ENCODE measurements around the gene LRP8.

DNA sequence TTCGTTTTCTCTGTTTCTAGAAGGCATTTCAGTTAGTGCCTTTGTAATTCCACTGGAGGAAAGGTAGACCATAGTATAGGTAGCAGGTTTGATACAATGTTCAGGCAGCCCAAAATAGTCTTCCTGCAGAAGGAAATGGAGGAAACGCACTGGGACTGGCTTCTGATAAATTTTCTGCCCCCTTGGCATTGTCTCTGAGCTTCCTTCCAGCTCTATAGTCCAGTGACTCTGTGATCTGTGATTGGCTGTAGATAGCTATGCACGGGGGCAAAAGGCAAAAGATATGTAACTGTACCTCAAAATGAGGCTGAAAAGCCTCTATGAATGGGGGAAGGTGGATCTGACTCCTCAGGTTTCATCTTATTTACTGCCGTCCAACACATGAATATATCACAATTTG lies 83.7 kb downstream of the LRP8 start:
- no peak for TF ChIP-seq POLR2A (IDR thresholded peaks at IDR 0.05)
- TF ChIP-seq, protein P1, sequence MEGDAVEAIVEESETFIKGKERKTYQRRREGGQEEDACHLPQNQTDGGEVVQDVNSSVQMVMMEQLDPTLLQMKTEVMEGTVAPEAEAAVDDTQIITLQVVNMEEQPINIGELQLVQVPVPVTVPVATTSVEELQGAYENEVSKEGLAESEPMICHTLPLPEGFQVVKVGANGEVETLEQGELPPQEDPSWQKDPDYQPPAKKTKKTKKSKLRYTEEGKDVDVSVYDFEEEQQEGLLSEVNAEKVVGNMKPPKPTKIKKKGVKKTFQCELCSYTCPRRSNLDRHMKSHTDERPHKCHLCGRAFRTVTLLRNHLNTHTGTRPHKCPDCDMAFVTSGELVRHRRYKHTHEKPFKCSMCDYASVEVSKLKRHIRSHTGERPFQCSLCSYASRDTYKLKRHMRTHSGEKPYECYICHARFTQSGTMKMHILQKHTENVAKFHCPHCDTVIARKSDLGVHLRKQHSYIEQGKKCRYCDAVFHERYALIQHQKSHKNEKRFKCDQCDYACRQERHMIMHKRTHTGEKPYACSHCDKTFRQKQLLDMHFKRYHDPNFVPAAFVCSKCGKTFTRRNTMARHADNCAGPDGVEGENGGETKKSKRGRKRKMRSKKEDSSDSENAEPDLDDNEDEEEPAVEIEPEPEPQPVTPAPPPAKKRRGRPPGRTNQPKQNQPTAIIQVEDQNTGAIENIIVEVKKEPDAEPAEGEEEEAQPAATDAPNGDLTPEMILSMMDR (IDR thresholded peaks at IDR 0.05) = no peak
